ENCODE results near the gene SCNM1. TPM values are rescaled to one million over a fixed set of nuclear protein-coding genes. Genes with fewer than 3 reads are reported as not detected.

Gene SCNM1
- total and polyA plus RNA-seq, 2 experiments from 2014 or later: 27.1 to 92.3 TPM

- peak overlapping the region; percentile 100 for H3K4me2 ChIP-seq
- TF ChIP-seq CTCF (conservative IDR thresholded peaks at IDR 0.05; ENCODE audit: low read depth in 2 of 2) (peak in 1 of 2 experiments; percentile 34; a peak in 2 of 4 replicates), ZNF331 (CRISPR knock-in tag; IDR thresholded peaks at IDR 0.05; ENCODE audit: low read depth) (no peak)
- H3K36me3 Mint-ChIP-seq (ENCODE audit: low read depth): peaks cover 34% of the 10 kb centered on the region
- peak overlapping the region; percentile 88 for H3K4me3 ChIP-seq
- no peaks in the 10 kb centered on the region for H3K9me3 Mint-ChIP-seq
- ATAC-seq (peak; percentile 28), DNase-seq (ENCODE audit: low spot score) (peak; percentile 71)
- no peak overlapping the region for H3K27ac Mint-ChIP-seq
- peaks cover 39% of the 10 kb centered on the region for H3K27me3 Mint-ChIP-seq (ENCODE audit: insufficient read depth, low read depth, poor library complexity)
- H3K79me2 ChIP-seq (replicated peaks; ENCODE audit: insufficient read depth): no peaks in the 10 kb centered on the region
- H3K9me2 ChIP-seq (ENCODE audit: insufficient read depth): no peaks in the 10 kb centered on the region
- H3K36me3 ChIP-seq (ENCODE audit: insufficient read depth): no peaks in the 10 kb centered on the region
- H2AFZ ChIP-seq: 0 out of 2 replicates have a peak overlapping the region, but pooled peaks have one; percentile 23
- H3K27me3 ChIP-seq (ENCODE audit: insufficient read depth): peaks cover 38% of the 10 kb centered on the region
- H4K20me1 ChIP-seq (replicated peaks; ENCODE audit: insufficient read depth): no peaks in the 10 kb centered on the region; the same call in 1 of the 2 replicates
- peaks cover 4% of the 10 kb centered on the region; the same call in 1 of the 2 replicates for H3F3A ChIP-seq (replicated peaks; ENCODE audit: low read depth)
- H3K4me3 Mint-ChIP-seq: peak overlapping the region; percentile 59; the same call in 2 of the 3 replicates
- H3K4me1 ChIP-seq (ENCODE audit: insufficient read depth): peaks cover 15% of the 10 kb centered on the region; the same call in 1 of the 2 replicates
- H3K4me1 Mint-ChIP-seq: peaks cover 18% of the 10 kb centered on the region
- H3K27ac ChIP-seq (ENCODE audit: low read depth): no peak overlapping the region
Measured at GRCh38 chr1:151133018-151133806, 32.7 kb upstream of the SCNM1 start.

- peaks cover 15% of the 10 kb centered on the region; the same call in 1 of the 2 replicates for H3K4me1 ChIP-seq (ENCODE audit: insufficient read depth)
- H3K27ac ChIP-seq (ENCODE audit: low read depth): no peak overlapping the region
- Mint-ChIP-seq H3K9me3 (no peaks in the 10 kb centered on the region), H3K4me1 (peaks cover 11% of the 10 kb centered on the region), H3K4me3 (peak overlapping the region; percentile 23; the same call in 1 of the 3 replicates), H3K27me3 (ENCODE audit: insufficient read depth, low read depth, poor library complexity) (peaks cover 42% of the 10 kb centered on the region), H3K36me3 (ENCODE audit: low read depth) (peaks cover 34% of the 10 kb centered on the region), H3K27ac (no peak overlapping the region)
- H3K9me2 ChIP-seq (ENCODE audit: insufficient read depth): no peaks in the 10 kb centered on the region
- H3K4me3 ChIP-seq: no peak overlapping the region
- H3K79me2 ChIP-seq (replicated peaks; ENCODE audit: insufficient read depth): no peaks in the 10 kb centered on the region
- no peak overlapping the region for H2AFZ ChIP-seq
- ATAC-seq (no peak), DNase-seq (ENCODE audit: low spot score) (no peak)
- no peaks in the 10 kb centered on the region; the same call in 1 of the 2 replicates for H4K20me1 ChIP-seq (replicated peaks; ENCODE audit: insufficient read depth)
- no peak overlapping the region for H3K4me2 ChIP-seq
- H3F3A ChIP-seq (replicated peaks; ENCODE audit: low read depth): peaks cover 4% of the 10 kb centered on the region; the same call in 1 of the 2 replicates
- TF ChIP-seq CTCF (conservative IDR thresholded peaks at IDR 0.05; ENCODE audit: low read depth in 2 of 2): no peak
- no peak for TF ChIP-seq CREB1 (CRISPR knock-in tag; IDR thresholded peaks at IDR 0.05; ENCODE audit: low read depth)
- no peak for TF ChIP-seq REST (IDR thresholded peaks at IDR 0.05; ENCODE audit: unreplicated experiment)
- no peak for TF ChIP-seq ZNF331 (CRISPR knock-in tag; IDR thresholded peaks at IDR 0.05; ENCODE audit: low read depth)
- H3K36me3 ChIP-seq (ENCODE audit: insufficient read depth): no peaks in the 10 kb centered on the region
- peaks cover 38% of the 10 kb centered on the region for H3K27me3 ChIP-seq (ENCODE audit: insufficient read depth)
Measured at GRCh38 chr1:151134396-151134795, 31.5 kb upstream of the SCNM1 start.

Measured in GM23338 (cell line).